PFSK-1 (cell line): Measurements from ENCODE around the gene TM9SF3.

Source experiments
- FOXP2 ChIP-seq: optimal IDR thresholded peaks from 2 replicates; pipeline ENCODE3; 2011; ENCODE audit warnings: borderline replicate concordance, control low read depth, inconsistent platforms; ENCODE audit not compliant: insufficient read depth; ENCODE audit errors: extremely low read length, extremely low read depth
- POLR2AphosphoS5 ChIP-seq: IDR thresholded peaks from 2 replicates; pipeline ENCODE4 v1.6.1; 2012; ENCODE audit warnings: low read depth, mild to moderate bottlenecking, control low read depth, low read length, moderate library complexity
- SIN3A ChIP-seq: IDR thresholded peaks from 2 replicates; pipeline ENCODE4 v1.6.1; 2012; ENCODE audit warnings: mild to moderate bottlenecking, low read length, moderate library complexity, borderline replicate concordance; ENCODE audit not compliant: insufficient read depth
- TAF1 ChIP-seq: IDR thresholded peaks from 2 replicates; pipeline ENCODE4 v1.6.1; 2012; ENCODE audit warnings: low read length, control low read depth, borderline replicate concordance; ENCODE audit not compliant: insufficient read depth
- TF ChIP-seq, protein P1 (sequence below), 2 experiments: IDR thresholded peaks; 2 replicates each; pipeline versions ENCODE4 v1.6.1 to v1.8.0; 2011 to 2012; ENCODE audit warnings: low read depth in 2 of 2, low read length in 2 of 2, control low read depth in 1 of 2, inconsistent platforms in 1 of 2, mild to moderate bottlenecking in 1 of 2, moderate library complexity in 1 of 2; ENCODE audit not compliant: insufficient read depth in 1 of 2

TM9SF3 gene

DNA sequence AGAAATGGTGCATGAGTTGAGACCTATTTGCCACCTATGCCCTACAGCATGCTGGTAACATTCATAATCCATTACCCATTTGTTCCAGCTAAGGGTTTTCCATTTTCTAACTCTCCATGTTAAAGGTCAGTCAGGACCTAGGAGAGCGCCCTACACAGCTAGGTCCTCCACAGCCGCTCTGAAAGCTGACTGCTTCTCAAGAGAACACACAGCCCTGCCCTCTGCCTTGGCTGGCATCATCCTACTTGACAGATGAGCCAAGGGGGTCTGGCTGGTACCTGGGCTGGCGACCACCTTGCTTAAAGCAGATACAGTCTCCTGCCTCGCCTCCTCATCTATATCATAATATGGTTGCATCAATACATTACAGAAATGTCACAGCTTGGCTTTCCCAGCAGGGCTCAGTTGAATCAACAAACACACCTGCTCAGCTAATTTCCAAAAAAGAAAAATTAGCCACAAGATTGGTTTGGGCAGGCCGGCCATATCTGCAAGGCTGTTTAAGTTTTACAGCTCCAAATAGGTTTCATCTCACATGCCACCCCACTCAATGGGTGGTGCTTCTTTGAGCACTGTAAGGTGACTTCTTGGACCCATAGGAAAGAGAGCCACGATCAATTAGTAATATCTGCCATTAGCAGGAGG, 90.4 kb downstream of the TM9SF3 start:
- TF ChIP-seq, protein P1, sequence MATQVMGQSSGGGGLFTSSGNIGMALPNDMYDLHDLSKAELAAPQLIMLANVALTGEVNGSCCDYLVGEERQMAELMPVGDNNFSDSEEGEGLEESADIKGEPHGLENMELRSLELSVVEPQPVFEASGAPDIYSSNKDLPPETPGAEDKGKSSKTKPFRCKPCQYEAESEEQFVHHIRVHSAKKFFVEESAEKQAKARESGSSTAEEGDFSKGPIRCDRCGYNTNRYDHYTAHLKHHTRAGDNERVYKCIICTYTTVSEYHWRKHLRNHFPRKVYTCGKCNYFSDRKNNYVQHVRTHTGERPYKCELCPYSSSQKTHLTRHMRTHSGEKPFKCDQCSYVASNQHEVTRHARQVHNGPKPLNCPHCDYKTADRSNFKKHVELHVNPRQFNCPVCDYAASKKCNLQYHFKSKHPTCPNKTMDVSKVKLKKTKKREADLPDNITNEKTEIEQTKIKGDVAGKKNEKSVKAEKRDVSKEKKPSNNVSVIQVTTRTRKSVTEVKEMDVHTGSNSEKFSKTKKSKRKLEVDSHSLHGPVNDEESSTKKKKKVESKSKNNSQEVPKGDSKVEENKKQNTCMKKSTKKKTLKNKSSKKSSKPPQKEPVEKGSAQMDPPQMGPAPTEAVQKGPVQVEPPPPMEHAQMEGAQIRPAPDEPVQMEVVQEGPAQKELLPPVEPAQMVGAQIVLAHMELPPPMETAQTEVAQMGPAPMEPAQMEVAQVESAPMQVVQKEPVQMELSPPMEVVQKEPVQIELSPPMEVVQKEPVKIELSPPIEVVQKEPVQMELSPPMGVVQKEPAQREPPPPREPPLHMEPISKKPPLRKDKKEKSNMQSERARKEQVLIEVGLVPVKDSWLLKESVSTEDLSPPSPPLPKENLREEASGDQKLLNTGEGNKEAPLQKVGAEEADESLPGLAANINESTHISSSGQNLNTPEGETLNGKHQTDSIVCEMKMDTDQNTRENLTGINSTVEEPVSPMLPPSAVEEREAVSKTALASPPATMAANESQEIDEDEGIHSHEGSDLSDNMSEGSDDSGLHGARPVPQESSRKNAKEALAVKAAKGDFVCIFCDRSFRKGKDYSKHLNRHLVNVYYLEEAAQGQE (IDR thresholded peaks at IDR 0.05; ENCODE audit: insufficient read depth in 1 of 2, low read depth in 2 of 2, low read length in 2 of 2) = peak; percentile 91 to 96
- TF ChIP-seq FOXP2 = no peak

DNA sequence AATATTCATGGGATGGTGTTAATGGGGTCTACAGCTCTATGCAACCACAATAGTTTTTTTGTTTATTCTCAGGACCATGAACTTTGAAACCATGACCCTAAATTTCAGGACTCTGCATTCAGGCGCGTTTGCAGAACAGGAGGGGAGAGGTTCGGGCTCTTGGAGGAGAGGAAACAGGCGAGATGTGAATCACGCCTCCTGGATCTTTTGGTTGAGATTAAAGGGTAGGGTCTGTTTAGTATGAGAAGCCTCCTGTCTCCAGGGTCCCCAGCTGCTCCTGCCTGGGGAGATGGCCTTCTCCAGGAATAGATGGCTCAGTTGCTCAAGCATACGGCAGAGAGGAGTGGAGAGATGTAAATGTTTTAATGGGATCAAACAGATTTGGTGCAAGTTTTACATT, 91.3 kb downstream of the TM9SF3 start:
- no peak for TF ChIP-seq TAF1
- no peak for TF ChIP-seq POLR2AphosphoS5
- TF ChIP-seq FOXP2 = no peak
- no peak for TF ChIP-seq SIN3A
- TF ChIP-seq, protein P1 (IDR thresholded peaks at IDR 0.05; ENCODE audit: insufficient read depth in 1 of 2, low read depth in 2 of 2, low read length in 2 of 2) = no peak

DNA sequence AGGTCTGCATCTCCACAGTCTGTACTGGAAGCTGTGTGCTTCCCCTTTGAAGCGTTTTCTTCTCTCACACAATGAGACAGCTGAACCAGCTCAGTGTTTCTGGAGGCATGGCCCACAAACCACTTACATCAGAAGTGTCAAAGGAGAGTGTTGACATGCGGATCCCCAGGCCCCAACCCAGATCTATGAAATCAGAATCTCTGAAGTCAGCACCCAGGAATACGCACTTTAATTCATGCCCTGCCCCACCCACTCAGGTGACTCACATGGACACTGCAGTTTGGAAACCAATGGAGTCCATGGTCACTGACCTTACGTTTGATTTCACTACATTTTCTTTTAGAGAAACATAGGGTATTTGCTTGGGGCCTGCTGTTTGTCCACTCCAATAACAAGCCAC, 92.1 kb downstream of the TM9SF3 start:
- TF ChIP-seq POLR2AphosphoS5 (no peak), SIN3A (no peak)
- TF ChIP-seq, protein P1 (IDR thresholded peaks at IDR 0.05; ENCODE audit: insufficient read depth in 1 of 2, low read depth in 2 of 2, low read length in 2 of 2) = no peak

DNA sequence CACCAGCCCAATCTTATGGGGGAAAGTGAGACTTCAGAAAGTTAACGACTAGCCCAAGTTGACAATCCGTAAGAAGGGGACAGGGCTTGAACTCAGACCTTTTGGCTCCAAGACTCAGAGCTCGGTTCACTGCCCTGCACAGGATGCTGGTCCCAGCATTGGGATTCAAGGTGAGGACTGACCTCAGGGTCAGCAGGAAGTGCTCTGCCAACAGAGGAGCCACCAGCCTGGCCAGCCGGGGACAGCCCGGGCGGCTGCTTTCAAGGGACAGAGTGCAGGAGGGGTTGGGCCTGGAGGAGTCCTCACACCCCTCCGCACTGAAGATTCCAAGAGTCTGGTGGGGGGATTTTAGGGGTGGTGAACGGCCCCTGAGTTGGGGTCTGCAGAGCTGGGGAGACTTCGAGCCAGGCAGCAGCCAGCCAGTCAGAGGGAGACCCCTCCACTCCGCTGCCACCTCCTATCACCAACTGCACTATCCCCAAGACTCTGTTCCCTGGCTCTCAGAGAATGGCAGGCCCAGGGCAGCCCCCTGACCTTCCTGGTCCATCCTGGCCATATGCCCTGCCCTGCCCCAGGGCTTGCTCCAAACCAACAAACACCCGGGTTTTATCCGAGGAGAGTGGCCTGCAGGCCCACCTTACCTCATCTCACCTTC, 92.8 kb downstream of the TM9SF3 start:
- no peak for TF ChIP-seq TAF1
- TF ChIP-seq SIN3A = no peak
- TF ChIP-seq FOXP2 = no peak
- TF ChIP-seq, protein P1 (IDR thresholded peaks at IDR 0.05; ENCODE audit: insufficient read depth in 1 of 2, low read depth in 2 of 2, low read length in 2 of 2) = no peak
- TF ChIP-seq POLR2AphosphoS5 = no peak

DNA sequence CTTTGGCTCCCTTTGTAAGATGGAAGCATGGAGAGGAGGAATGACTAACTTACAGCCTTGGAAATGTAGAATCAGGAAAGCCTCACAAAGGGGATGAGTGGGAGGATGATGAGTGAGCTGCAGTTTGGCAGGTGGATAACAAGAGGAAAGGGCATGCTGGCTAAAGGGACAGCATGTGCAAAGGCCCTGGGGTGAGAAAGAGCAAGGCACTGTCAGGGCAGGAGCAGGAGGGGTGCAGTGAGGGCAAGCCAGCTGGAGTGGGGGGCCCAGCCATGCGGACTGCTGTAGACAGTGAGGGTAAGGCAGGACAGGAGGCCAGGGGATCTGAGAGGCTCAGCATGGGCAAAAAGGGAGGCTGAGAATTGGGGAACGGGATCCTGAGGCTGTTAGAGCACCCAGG, 93.6 kb downstream of the TM9SF3 start:
- TF ChIP-seq FOXP2 (no peak), POLR2AphosphoS5 (no peak), SIN3A (no peak), TAF1 (no peak)
- TF ChIP-seq, protein P1 (IDR thresholded peaks at IDR 0.05; ENCODE audit: insufficient read depth in 1 of 2, low read depth in 2 of 2, low read length in 2 of 2) = no peak
